ENCODE data around the gene ZNF215.
A peak's percentile ranks its signal among the peaks of the same experiment; 100 is the strongest.
"Not testable (repeated sequence)": the region's sequence is repeated elsewhere in the genome, so short reads cannot be mapped to it uniquely, and the experiment has no call there.

Gene ZNF215

DNA sequence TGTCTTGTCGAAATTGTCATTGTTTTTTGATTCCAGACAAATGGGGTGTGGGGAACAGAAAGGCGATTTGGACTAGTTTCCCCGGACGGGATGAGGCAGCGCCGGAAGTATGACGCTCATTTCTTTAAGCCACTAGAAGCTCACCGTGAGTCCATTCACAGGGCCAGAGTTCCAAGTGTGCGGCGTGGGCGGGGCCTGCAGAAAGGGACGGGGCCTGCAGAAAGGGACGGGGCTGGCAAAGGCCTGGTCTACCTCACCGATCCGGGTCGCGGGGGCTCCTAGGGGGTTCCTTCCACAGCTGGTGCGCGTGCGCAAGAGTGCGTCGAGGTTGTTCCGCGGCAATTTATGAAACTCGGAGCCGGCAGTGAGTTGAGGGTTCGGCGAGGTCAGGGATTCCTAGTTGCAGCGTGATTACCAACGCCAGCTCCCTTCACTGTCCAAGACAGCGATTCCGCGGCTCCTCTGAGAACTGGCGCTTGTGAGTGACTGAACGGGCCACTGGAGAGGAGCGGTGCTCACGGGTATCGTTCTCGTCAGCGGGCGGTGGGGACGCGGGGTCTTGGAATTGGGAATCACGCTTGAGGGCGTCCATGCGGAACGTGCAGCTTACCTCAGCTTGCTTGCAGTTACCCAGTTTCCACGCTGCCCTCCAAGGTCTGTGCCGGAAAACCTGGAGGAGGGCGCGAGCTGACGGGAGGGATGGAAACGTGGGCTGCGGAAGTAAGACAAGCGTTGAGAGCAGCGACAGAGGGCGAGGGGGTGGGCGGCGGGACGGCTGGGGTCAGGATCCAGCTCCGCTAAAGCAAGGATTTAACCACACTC lies at the start of gene ZNF215:
Gene ZNF215 (plus strand): TSS at position 219 of the 822 bp plus-strand sequence. CDS start 5,847 bp downstream, outside the sequence.
- DNase-seq (ENCODE audit: low read depth in 2 of 2), result peak; percentile 45 to 47

DNA sequence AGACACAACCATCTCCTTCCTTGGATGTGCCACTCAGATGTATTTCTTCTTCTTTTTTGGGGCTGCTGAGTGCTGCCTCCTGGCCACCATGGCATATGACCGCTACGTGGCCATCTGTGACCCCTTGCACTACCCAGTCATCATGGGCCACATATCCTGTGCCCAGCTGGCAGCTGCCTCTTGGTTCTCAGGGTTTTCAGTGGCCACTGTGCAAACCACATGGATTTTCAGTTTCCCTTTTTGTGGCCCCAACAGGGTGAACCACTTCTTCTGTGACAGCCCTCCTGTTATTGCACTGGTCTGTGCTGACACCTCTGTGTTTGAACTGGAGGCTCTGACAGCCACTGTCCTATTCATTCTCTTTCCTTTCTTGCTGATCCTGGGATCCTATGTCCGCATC lies 49.3 kb upstream of the ZNF215 start:
- no peak for DNase-seq (ENCODE audit: low read depth in 2 of 2)

DNA sequence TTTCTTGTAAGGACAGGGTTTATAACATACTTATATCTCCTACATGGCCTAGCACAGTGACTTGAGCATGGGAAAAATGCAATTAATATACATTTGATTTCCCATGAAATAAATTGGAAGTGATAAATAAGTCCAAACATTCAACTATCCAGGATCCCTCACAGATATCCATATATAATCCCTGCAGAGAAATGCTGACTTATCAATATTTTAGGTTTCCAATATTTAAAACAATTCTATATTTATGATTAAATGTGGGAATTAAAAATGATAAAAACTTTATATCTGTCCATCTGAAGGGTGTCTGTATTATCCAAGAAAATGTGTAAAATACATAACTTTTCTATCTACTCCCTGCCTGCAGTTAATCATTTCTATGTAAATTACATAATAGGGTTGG lies 43.5 kb upstream of the ZNF215 start:
- no peak for DNase-seq (ENCODE audit: low read depth in 2 of 2)

DNA sequence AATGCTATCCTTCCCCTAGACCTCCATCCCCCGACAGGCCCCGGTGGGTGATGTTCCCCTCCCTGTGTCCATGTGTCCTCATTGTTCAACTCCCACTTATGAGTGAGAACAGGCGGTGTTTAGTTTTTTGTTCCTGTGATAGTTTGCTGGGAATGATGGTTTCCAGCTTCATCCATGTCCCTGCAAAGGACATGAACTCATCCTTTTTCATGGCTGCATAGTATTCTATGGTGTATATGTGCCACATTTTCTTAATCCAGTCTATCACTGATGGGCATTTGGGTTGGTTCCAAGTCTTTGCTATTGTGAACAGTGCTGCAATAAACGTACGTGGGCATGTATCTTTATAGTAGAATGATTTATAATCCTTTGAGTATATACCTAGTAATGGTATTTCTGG lies 38.5 kb upstream of the ZNF215 start:
- DNase-seq (ENCODE audit: low read depth in 2 of 2), result not testable (repeated sequence)

DNA sequence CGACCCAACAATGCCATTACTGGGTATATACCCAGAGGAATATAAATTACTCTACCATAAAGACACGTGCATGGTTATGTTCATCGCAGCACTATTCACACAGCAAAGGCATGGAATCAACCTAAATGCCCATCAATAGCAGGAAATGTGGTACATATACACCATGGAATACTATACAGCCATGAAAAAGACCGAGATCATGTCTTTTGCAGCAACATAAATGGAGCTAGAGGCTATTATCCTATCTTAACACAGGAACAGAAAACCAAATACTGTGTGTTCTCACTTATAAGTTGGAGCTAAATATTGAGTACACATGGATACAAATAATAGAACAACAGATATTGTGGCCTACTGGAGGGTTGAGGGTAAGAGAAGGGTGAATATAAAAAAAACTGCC lies 37.4 kb upstream of the ZNF215 start:
- DNase-seq (ENCODE audit: low read depth in 2 of 2), result no peak

DNA sequence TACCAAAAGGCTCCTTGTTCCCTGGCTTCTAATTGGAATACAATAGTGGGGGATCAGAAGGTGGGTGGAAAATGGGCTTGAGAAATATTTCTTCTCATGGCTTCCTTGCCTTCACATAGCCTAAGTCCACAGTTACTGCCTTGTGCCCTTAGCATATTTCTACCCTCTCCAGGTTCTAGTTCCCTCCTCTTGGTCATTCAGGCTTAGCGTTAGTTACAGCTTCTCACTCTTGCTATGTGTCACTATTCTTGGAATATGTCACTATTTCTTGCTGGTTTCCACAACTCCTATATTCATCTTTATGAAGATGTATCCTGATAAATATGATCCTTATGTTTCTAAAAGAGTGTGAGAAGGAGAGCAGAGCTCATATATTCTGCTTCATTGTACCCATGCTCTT lies 36.4 kb upstream of the ZNF215 start:
- no peak for DNase-seq (ENCODE audit: low read depth in 2 of 2)

DNA sequence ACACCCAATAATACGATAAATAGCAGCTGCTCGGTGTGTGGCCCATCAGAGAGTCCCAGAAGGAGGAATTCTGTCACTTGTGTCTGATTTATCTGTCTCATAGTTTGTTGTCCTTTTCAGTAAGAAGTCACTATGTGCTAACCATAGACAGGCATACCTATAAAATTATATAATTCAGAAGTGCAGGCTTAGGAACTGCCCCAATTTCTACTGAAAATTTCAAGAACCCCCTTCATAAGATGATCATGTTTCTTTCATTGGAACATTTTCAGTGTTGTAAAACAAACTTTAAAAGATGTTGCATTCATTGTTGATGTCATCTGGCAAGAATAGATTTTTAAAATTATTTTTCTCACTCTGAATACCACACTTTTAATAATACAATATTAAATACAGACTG lies 33.8 kb upstream of the ZNF215 start, which contains the start of gene OR2D2:
Gene OR2D2 (minus strand): TSS at position 101 of the 400 bp plus-strand sequence. CDS start 0 bp downstream, at position 101.
- no peak for DNase-seq (ENCODE audit: low read depth in 2 of 2)

DNA sequence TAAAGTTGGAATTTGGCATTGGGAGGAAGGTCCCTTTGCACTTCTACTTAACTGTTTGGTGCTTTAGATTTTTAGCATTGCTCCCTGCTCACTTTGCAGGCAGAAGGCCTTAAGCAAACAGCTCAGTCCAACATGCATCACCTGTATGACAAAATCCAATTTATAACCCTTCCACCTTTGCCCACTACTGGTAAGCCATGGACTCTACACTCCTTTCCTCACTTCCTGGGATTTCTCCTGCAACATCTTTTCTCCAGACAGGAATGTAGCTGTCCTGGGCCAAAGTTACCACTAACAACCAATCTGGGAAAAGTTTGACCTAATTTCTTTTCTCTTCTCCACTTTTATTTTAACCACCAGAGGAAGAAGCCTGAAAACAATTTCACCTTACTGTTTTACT lies 32.1 kb upstream of the ZNF215 start:
- DNase-seq (ENCODE audit: low read depth in 2 of 2), result no peak

DNA sequence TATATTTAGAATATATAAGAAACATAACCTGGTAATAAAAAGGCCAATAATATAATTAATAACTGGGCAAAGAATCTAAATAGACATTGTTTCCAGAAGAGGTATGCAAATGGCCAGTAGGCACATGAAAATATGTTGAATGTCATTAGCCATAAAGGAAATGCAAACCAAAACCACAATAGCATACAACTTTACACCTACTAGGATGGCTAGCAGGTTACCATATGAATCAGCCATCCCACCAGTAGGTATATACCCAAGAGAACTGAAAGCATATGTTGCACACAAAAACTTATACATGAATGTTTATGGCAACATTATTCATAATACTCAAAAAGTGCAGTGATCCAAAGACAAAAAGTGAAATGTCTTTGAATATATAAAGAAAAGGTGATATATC lies 31.2 kb upstream of the ZNF215 start:
- DNase-seq (ENCODE audit: low read depth in 2 of 2), result no peak

DNA sequence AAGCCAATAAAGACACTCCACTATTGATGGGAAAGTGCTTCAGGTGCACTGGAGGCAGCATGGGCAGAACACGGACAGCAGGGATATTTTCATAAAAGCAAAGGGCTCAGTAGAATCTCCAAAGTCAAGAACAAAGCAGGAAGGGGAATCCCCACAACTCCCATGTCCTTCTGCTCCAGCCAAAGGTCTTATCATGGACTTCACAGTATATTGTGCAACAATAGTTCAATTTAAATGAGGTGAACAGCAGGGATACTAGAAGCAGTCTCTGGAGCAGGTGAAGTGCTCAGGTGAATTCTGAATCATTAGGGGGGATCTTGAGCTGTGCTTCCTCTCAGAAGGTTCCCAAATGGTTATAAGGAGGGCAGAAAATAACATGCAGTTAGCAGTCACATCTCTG lies 27.3 kb upstream of the ZNF215 start:
- DNase-seq (ENCODE audit: low read depth in 2 of 2), result no peak

DNA sequence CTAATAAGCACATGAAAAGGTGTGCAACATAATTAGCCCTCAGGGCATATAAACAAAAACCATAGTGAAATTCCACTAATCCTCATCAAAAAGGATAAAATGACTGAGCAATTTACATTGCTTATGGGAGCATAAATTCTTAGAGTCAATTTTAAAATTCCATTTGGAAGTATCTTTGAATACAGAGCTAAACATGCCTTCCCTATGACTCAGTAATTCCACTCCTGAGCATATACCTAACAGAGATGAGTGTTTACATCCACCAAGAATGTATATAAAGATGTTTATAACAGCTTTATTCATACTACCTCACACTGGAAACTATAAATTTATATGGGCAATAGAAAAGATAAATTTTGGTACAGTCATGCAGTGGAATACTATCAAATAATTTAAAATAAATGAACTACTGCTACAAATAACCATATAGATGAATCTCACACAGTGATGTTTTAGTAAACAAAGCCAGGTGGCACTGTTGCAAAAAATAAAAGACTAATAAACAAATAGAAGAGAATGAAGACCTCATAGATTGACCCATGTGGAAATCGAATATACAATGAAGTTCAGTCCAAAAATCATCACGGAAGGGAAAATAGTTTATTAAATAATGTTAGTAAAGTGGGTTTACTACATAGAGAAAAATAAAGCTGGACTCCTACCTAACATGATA lies 25.8 kb upstream of the ZNF215 start:
- DNase-seq (ENCODE audit: low read depth in 2 of 2), result no peak

DNA sequence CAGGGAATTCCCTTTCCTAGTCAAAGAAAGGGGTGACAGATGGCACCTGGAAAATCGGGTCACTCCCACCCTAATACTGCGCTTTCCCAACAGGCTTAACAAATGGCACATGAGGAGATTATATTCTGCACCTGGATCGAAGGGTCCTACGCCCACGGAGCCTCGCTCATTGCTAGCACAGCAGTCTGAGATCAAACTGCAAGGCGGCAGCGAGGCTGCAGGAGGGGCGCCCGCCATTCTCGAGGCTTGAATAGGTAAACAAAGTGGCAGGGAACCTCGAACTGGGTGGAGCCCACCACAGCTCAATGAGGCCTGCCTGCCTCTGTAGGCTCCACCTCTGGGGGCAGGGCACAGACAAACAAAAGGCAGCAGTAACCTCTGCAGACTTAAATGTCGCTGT lies 21.4 kb upstream of the ZNF215 start:
- DNase-seq (ENCODE audit: low read depth in 2 of 2), result not testable (repeated sequence)

DNA sequence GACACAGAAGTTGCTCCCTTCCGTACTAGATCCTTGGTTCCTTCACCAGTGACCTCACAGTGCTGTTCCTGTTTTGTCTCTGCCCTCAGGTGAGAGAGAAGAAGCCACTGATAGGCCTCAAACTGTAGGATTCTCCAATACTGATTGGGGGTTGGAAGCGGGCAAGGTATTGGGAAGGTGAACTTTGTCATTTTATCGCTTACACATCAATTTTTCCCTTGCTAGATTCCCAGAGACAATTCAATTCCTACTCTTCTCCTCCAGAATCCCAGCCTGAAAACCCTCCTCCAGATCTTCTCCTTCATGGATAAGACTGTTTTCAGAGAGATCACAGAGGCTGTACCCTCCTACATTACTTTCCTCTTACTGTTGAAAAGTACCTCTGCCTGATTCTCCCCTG lies 14.8 kb upstream of the ZNF215 start:
- no peak for DNase-seq (ENCODE audit: low read depth in 2 of 2)

DNA sequence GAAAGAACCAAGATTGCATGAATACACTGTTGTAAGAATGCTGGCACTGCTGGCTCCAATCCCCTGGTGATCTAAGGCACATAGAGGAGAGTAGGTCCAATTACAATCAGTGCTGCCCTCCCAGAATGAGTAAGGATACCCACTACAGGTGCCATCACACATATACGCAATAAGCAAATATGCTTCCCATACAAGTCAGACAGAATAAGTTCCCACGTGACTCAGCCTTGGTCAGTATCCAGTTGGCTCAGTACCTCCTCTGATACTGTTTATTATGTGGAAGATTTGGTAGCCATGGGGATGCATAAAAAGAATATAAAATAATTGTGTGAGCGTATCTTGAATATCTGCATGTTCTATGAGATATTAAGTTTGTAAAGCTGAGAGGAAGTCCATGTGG lies 14.3 kb upstream of the ZNF215 start:
- DNase-seq (ENCODE audit: low read depth in 2 of 2), result no peak

DNA sequence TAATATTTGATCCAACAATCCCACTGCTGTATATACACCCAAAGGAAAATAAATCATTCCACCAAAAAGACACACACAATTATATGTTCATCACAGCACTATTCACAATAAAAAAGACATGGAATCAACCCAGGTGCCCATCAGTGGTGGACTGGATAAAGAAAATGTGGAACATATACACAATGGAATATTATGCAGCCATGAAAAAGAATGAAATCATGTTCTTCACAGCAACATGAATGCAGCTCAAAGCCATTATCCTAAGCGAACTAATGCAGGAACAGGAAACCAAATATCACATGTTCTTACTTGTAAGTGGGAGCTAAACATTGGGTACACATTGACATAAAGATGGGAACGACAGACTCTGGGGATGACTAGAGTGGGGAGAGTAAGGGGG lies 6.5 kb upstream of the ZNF215 start:
- no peak for DNase-seq (ENCODE audit: low read depth in 2 of 2)

DNA sequence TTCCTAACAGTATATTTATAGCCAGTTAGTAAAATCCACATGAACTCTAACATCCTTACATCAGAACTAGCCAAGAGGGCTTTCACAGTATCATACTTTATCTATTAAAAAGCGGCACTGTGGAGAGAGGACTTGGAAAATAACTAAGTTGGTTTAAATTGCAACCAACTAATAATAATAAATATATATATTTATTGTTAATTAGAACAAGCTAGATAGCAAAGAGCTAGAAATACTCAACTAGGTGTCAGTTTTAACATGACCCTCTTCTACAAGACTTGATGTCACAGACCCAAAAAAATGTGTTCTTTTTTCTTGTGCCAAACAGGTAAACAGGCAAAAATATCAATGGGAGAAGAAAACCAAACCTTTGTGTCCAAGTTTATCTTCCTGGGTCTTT lies 5.5 kb upstream of the ZNF215 start, which contains the start of gene OR2D3:
Gene OR2D3 (plus strand): TSS at position 301 of the 400 bp plus-strand sequence. CDS start 0 bp downstream, at position 301.
- DNase-seq (ENCODE audit: low read depth in 2 of 2), result no peak

DNA sequence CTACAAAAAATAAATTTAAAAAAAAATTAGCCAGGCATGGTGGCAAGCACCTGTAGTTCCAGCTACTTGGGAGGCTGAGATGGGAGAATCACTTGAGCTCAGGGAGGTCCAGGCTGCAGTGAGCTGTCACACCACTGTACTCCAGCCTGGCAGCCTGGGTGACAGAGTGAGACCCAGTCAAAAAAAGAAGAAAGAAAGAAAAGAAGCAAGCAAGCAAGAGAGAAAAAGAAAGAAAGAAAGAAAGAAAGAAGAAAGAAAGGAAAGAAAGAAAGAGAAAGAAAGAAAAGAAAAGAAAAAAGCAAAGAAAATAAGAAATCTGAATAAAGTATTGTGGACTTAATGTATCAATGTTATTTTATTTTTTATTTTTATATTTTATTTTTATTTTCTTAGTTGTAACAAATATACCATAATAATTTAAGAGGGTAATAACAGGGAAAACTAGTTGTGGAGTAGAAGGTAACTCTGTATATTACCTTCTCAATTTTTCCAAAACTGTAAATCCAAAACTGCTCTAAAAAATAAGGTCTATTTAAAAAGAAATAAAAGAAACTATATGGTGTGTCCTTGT lies 1.1 kb upstream of the ZNF215 start:
- no peak for DNase-seq (ENCODE audit: low read depth in 2 of 2)

DNA sequence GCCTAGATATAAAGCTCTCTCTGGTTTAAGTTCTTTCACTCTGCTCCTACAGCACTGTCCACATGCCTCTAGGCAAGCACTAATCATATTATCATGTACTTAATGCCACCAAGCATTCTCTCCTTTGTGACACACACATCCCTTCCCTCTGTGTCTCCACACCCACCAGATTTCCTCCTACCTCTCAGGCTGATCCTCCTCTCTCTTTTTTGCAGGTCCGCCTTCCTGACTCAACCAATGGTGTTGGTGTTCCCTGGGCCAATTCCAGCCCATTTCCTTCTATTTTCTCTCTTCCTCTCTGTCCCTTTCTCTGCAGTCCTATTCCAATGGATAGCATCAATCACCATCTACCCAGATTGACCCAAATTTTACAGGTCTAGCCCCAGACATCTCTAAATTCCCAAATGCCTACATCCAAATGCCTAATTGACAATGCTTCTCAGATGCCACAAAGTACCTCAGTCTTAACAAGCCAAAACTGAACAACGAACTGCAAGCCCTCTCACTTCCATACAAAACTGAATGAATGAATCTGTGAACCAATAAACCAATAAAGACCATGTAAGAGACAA lies 504 bp upstream of the ZNF215 start:
- no peak for DNase-seq (ENCODE audit: low read depth in 2 of 2)

DNA sequence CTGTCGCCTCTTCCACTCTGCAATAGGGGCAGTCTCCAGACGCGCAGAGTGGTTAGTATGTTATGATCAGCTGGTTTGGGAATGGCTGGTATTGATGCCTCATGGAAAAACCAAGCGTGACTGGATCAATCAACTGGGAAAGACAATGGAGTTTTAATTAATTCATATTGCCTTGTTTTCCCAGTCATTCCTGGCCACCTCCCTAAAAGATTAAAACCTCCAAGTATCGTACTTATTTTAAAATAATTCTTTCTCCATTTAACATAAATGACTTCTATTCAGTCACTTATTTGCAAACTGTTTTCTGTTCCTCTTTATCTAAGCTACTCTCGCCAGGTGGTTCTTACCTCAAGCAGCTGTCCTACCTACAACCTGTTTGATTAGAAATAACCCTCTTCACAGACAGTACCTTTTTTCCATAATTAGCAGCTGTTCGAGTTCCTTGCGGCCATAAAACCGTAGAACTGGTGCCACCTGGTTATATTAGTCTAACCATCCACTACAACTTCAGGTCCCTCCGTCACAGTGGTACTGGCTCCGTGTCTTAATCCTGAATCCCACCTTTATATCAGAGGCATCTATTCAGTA lies 898 bp downstream of the ZNF215 start:
- DNase-seq (ENCODE audit: low read depth in 2 of 2), result no peak

DNA sequence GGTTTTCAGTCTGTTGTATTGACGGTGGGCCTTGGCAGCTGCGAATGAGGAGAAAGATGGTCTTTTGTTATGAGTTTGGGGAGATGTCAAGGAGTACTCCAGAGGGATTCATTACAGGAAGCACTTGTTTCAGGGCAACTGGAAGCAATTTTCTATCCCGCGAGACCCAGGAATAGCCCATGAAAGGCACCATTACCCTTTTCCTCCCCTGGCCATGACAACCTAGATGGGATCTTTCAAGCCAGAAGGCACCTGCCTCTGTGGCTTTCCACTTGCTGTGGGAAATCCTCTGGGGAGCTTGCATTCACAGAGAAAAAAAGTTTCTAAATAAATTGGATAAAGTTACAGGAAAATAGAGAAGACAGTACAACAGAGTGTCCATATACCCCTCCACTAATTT lies 2.7 kb downstream of the ZNF215 start:
- DNase-seq (ENCODE audit: low read depth in 2 of 2), result no peak

DNA sequence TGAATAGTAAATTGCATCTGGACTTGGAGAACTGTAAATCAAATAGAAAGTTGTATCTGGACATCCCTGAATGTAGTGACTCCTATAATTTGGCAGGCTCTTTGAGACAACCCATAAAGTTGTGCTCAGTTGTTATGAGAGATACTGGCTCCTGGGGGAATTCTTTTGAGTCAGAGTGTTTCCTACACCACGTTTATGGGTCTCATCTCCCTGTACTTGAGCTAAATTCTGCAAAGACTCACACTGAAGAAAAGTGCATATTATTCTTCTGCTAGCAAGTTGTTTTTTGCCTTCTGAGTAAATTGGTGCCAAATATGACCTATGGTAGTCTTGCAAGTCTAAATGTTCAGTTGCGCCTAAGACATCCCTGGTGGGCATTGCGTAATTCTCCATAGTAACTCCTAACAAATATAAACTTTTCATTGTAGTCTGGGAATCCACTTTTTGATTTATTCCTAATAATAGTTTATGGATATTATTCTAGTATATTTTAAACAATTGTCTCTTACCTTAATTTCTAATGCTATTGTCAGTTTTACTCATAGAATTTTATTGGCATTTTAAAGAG lies 5.0 kb downstream of the ZNF215 start:
- DNase-seq (ENCODE audit: low read depth in 2 of 2), result no peak

DNA sequence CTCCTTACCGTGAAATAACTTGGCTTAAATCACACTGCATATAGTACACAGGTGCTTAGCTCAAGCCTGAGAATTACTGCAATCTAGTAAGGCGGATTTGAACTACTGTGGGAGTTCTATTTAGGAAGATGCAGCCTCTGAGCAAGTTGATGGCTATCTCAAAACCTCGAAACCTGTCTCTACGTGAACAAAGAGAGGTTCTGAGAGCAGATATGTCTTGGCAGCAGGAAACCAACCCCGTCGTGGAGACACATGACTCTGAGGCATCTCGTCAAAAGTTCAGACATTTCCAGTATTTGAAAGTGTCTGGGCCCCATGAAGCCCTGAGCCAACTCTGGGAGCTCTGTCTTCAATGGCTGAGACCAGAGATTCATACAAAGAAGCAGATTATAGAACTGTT lies 5.9 kb downstream of the ZNF215 start:
- no peak for DNase-seq (ENCODE audit: low read depth in 2 of 2)
